Thoracic aorta (tissue), 2 donors: Measurements from ENCODE around the gene APAF1. TPM values are rescaled to one million over a fixed set of nuclear protein-coding genes. Genes with fewer than 3 reads are reported as not detected.
A peak's percentile ranks its signal among the peaks of the same experiment; 100 is the strongest.
"Not testable (repeated sequence)": the region's sequence is repeated elsewhere in the genome, so short reads cannot be mapped to it uniquely, and the experiment has no call there.

Experiments
- ATAC-seq: fragments of 150-250 bp; one replicate; pipeline ENCODE4 v1.8.0; 2017; ENCODE audit warnings: low read depth; ENCODE audit not compliant: insufficient number of reproducible peaks, low FRiP score
- DNase-seq: peaks from one replicate; pipeline ENCODE4 v3.0.0-alpha.2; 2020; ENCODE audit warnings: low spot score
- H3K27ac ChIP-seq, 2 donors: fragments of 200-600 bp; sonication (generic); 1 replicate in 1 of 2; 2 replicates in 1 of 2; pipeline ENCODE4 v1.5.1; 2016; ENCODE audit warnings: mild to moderate bottlenecking in 2 of 2, moderate library complexity in 2 of 2
- H3K27me3 ChIP-seq: fragments of 200-600 bp; sonication (generic); replicated peaks from 2 replicates; pipeline ENCODE4 v1.6.0; 2016; ENCODE audit warnings: mild to moderate bottlenecking; ENCODE audit not compliant: insufficient read depth
- H3K36me3 ChIP-seq: fragments of 200-600 bp; sonication (generic); one replicate; pipeline ENCODE4 v1.5.1; 2016
- H3K4me1 ChIP-seq, 2 donors: fragments of 200-600 bp; sonication (generic); 1 replicate in 1 of 2; 2 replicates in 1 of 2; pipeline versions ENCODE4 v1.5.1 to v1.6.0; 2016; ENCODE audit warnings: low read depth in 2 of 2, mild to moderate bottlenecking in 1 of 2; ENCODE audit not compliant: control insufficient read depth in 1 of 2
- H3K4me3 ChIP-seq: fragments of 200-600 bp; sonication (generic); 2 replicates; pipeline ENCODE4 v1.5.1; 2016; ENCODE audit warnings: mild to moderate bottlenecking
- H3K9me3 ChIP-seq: fragments of 200-600 bp; sonication (generic); 2 replicates; pipeline ENCODE4 v1.5.1; 2016
- CTCF ChIP-seq: fragments of 200-600 bp; sonication (generic); IDR thresholded peaks from one replicate; pipeline ENCODE4 v1.5.1; 2019; ENCODE audit warnings: antibody characterized with exemption
- total RNA-seq, 2 donors: library from RNA; depleted of rRNA; stranded (reverse); fragments of >200 nt; gene quantifications; one replicate each; pipeline versions ENCODE4 v1.1.0 to v1.2.3, GENCODE V29; 2016

APAF1 gene
- total RNA-seq, 2 donors from 2014 or later: 16.0 to 19.8 TPM

GRCh38 chr12:98638009-98638408, 7.1 kb upstream of the APAF1 start:
- H3K4me1 ChIP-seq: peaks cover 0 to 5% of the 10 kb centered on the region in 2 donors
- DNase-seq (no peak), ATAC-seq (no peak)
- no peaks in the 10 kb centered on the region for H3K27me3 ChIP-seq
- no peak overlapping the region for H3K4me3 ChIP-seq
- no peak for TF ChIP-seq CTCF
- no peak overlapping the region for H3K27ac ChIP-seq
- no peaks in the 10 kb centered on the region for H3K9me3 ChIP-seq
- peaks cover 2% of the 10 kb centered on the region for H3K36me3 ChIP-seq

- Histone ChIP-seq H3K36me3 (no peaks in the 10 kb centered on the region), H3K4me3 (no peak overlapping the region), H3K4me1 (peaks cover 0 to 15% of the 10 kb centered on the region in 2 donors), H3K27ac (no peak overlapping the region), H3K9me3 (no peaks in the 10 kb centered on the region), H3K27me3 (no peaks in the 10 kb centered on the region)
- DNase-seq (no peak), ATAC-seq (no peak)
- no peak for TF ChIP-seq CTCF
These were observed 5.6 kb upstream of the APAF1 start for GRCh38 chr12:98639491-98639890.

GRCh38 chr12:98642801-98643200, 2.3 kb upstream of the APAF1 start:
- peak overlapping the region; percentile 92 for H3K4me3 ChIP-seq
- ATAC-seq: not testable (repeated sequence)

GRCh38 chr12:98644433-98644711, 718 bp upstream of the APAF1 start:
- Histone ChIP-seq H3K9me3 (no peaks in the 10 kb centered on the region), H3K4me1 (peaks cover 0 to 39% of the 10 kb centered on the region in 2 donors), H3K36me3 (no peaks in the 10 kb centered on the region), H3K27me3 (no peaks in the 10 kb centered on the region), H3K27ac (peak overlapping the region; percentile 66 to 73), H3K4me3 (peak overlapping the region; percentile 92)
- DNase-seq (no peak), ATAC-seq (no peak)
- no peak for TF ChIP-seq CTCF

More at GRCh38 chr12:98642801-98643200, 2.3 kb upstream of the APAF1 start:
- H3K27me3 ChIP-seq, H3K9me3 ChIP-seq, H3K36me3 ChIP-seq, DNase-seq, H3K27ac ChIP-seq: not testable (repeated sequence)
- peaks cover 0 to 33% of the 10 kb centered on the region in 2 donors for H3K4me1 ChIP-seq

- Histone ChIP-seq H3K9me3 (no peaks in the 10 kb centered on the region), H3K4me3 (peak overlapping the region; percentile 92), H3K4me1 (peaks cover 0 to 39% of the 10 kb centered on the region in 2 donors), H3K27ac (peak overlapping the region; percentile 66 to 73), H3K27me3 (no peaks in the 10 kb centered on the region), H3K36me3 (peaks cover 7% of the 10 kb centered on the region)
- ATAC-seq (no peak), DNase-seq (no peak)
- TF ChIP-seq CTCF: no peak
These were observed 530 bp downstream of the APAF1 start for GRCh38 chr12:98645572-98646067.
